K562 (cell line): Measurements from ENCODE around the gene HOXB7. TPM values are rescaled to one million over a fixed set of nuclear protein-coding genes. Genes with fewer than 3 reads are reported as not detected.

Experiments
- REST ChIP-seq, 2 experiments: fragments of 450-650 bp; formaldehyde crosslinking in 1 of 2; IDR thresholded peaks; 2 replicates each; pipeline versions ENCODE4 v1.4.0 to v1.6.1; 2014 to 2020; ENCODE audit warnings: mild to moderate bottlenecking in 2 of 2, borderline replicate concordance in 1 of 2, low read depth in 1 of 2
- TRIM25 ChIP-seq: fragments of 450-650 bp; IDR thresholded peaks from 2 replicates; pipeline ENCODE4 v1.7.0; 2016; ENCODE audit warnings: borderline replicate concordance
- ZBTB33 ChIP-seq: sonication (generic); formaldehyde crosslinking; IDR thresholded peaks from 2 replicates; pipeline ENCODE4 v1.8.1; 2023; ENCODE audit warnings: mild to moderate bottlenecking, missing genetic modification reagents
- ZNF609 ChIP-seq: sonication (generic); formaldehyde crosslinking; IDR thresholded peaks from 2 replicates; pipeline ENCODE4 v1.8.1; 2023; ENCODE audit warnings: missing genetic modification reagents, mild to moderate bottlenecking, borderline replicate concordance
- polyA plus RNA-seq, 8 experiments: library from polyadenylated mRNA; depleted of rRNA in 4 of 8; stranded (reverse) in 5 of 8; unstranded in 3 of 8; fragments of >200 nt; fragmentation: Nextera tagmentation in 2 of 8; fragmentation: Illumina TruSeq in 1 of 8; extraction: Ambion mirVana in 2 of 8; extraction: Trizol in 1 of 8; gene quantifications; 2 replicates each; pipeline versions ENCODE4 v1.2.1 to v1.2.3, GENCODE V29; 2011 to 2014; ENCODE audit warnings: inconsistent platforms in 1 of 8, missing spikeins in 1 of 8
- total RNA-seq, 7 experiments: library from RNA; depleted of rRNA in 6 of 7; stranded (reverse); fragments of >200 nt in 6 of 7; fragmentation: Illumina TruSeq in 2 of 7; extraction: Trizol in 2 of 7; gene quantifications; 2 replicates each; pipeline versions ENCODE4 v1.2.1 to v1.2.3, GENCODE V29; 2011 to 2021; ENCODE audit warnings: low replicate concordance in 1 of 7

HOXB7 gene
- total and polyA plus RNA-seq, 9 of the 15 experiments (the other 6 are each of a cell fraction or from before 2014, with no cell fraction given): 5.5 to 16.7 (median 8.3) TPM

- TF ChIP-seq ZBTB33 (CRISPR knock-in tag) (no peak), ZNF609 (no peak), REST (IDR thresholded peaks at IDR 0.05; ENCODE audit: borderline replicate concordance) (peak; percentile 55), REST (CRISPR knock-in tag; IDR thresholded peaks at IDR 0.05; ENCODE audit: low read depth) (no peak), TRIM25 (no peak)
Observed at GRCh38 chr17:48577946-48578615, 32.7 kb downstream of the HOXB7 start, which contains the start of gene HOXB4 (continued).
